DMS 273 (cell line): ENCODE measurements around the gene CCNQ.

Source experiments
- DNase-seq: peaks from one replicate; lab custom pipeline; 2025; ENCODE audit not compliant: unreplicated experiment; lab: John Stamatoyannopoulos, UW

Gene CCNQ

GRCh38 chrX:153576961-153577360 is 22.0 kb downstream of the CCNQ start:
- DNase-seq, result peak; percentile 78

GRCh38 chrX:153576239-153576870 is 22.6 kb downstream of the CCNQ start:
- DNase-seq, result peak; percentile 48

GRCh38 chrX:153573984-153574383 is 25.0 kb downstream of the CCNQ start:
- peak; percentile 55 for DNase-seq

GRCh38 chrX:153572601-153573000 is 26.3 kb downstream of the CCNQ start:
- DNase-seq, result no peak

GRCh38 chrX:153571534-153571908 is 27.4 kb downstream of the CCNQ start:
- peak; percentile 86 for DNase-seq

GRCh38 chrX:153569475-153569874 is 29.5 kb downstream of the CCNQ start:
- DNase-seq, result no peak

GRCh38 chrX:153568451-153569011 is 30.4 kb downstream of the CCNQ start:
- DNase-seq, result no peak

- no peak for DNase-seq
Observed at GRCh38 chrX:153565996-153566580, 32.9 kb downstream of the CCNQ start.

GRCh38 chrX:153564047-153564606 is 34.8 kb downstream of the CCNQ start:
- DNase-seq, result no peak

- DNase-seq, result no peak
Observed at GRCh38 chrX:153562546-153562945, 36.4 kb downstream of the CCNQ start.

GRCh38 chrX:153561337-153561736 is 37.6 kb downstream of the CCNQ start:
- DNase-seq, result no peak

- DNase-seq, result no peak
Observed at GRCh38 chrX:153560466-153560865, 38.5 kb downstream of the CCNQ start.

- DNase-seq, result no peak
Observed at GRCh38 chrX:153560000-153560399, 38.9 kb downstream of the CCNQ start.

- no peak for DNase-seq
Observed at GRCh38 chrX:153557618-153558355, 41.2 kb downstream of the CCNQ start.

- peak; percentile 84 for DNase-seq
Observed at GRCh38 chrX:153556767-153557166, 42.2 kb downstream of the CCNQ start.

GRCh38 chrX:153554519-153555167 is 44.3 kb downstream of the CCNQ start:
- DNase-seq, result peak; percentile 88

- no peak for DNase-seq
Observed at GRCh38 chrX:153551135-153551534, 47.8 kb downstream of the CCNQ start.

- no peak for DNase-seq
Observed at GRCh38 chrX:153549807-153550206, 49.1 kb downstream of the CCNQ start.

GRCh38 chrX:153549231-153549630 is 49.7 kb downstream of the CCNQ start:
- no peak for DNase-seq

GRCh38 chrX:153547195-153547594 is 51.7 kb downstream of the CCNQ start:
- no peak for DNase-seq

- DNase-seq, result no peak
Observed at GRCh38 chrX:153546386-153546785, 52.6 kb downstream of the CCNQ start.
